Endothelial cell of umbilical vein (primary cell): ENCODE data around the gene EDEM1. TPM values are rescaled to one million over a fixed set of nuclear protein-coding genes. Genes with fewer than 3 reads are reported as not detected.

Experiments
- BruUV-seq: library from RNA; stranded (reverse); fragments of 400-500 nt; replicated peaks from 2 replicates; lab custom pipeline; 2021; lab: Mats Ljungman, UMichigan
- CTCF ChIA-PET: fragments of 300-600, 350-600 bp; sonication (Branson Sonifier 250); formaldehyde crosslinking; loops from one replicate; lab custom pipeline; 2021; ENCODE audit warnings: antibody characterized with exemption, inconsistent platforms; lab: Charles Lee
- POLR2A ChIA-PET: fragments of 300-600, 350-600 bp; sonication (Branson Sonifier 250); formaldehyde crosslinking; loops from one replicate; lab custom pipeline; 2021; ENCODE audit warnings: antibody characterized with exemption, inconsistent platforms; lab: Charles Lee
- DNase-seq: peaks from one replicate; pipeline ENCODE4 v3.0.0-alpha.2; 2011; ENCODE audit warnings: low read depth, low spot score
- FAIRE-seq: peaks from 2 replicates; lab custom pipeline; 2011; peaks lifted over from hg19 to GRCh38; lab: Jason Lieb, UNC
- H2AFZ ChIP-seq: 2 replicates; pipeline ENCODE4 v1.6.0; 2012; ENCODE audit warnings: low read depth, low read length, control low read depth, inconsistent platforms
- H3K27ac ChIP-seq: 2 replicates; pipeline ENCODE4 v1.5.1; 2011; ENCODE audit warnings: low read depth, mild to moderate bottlenecking, control low read depth, low read length, moderate library complexity; ENCODE audit not compliant: insufficient read depth
- H3K27me3 ChIP-seq, 2 experiments: 2 replicates each; pipeline versions ENCODE4 v1.6.0 to v1.6.1; 2011; ENCODE audit warnings: low read length in 2 of 2, mixed read lengths in 1 of 2; ENCODE audit not compliant: control insufficient read depth in 2 of 2, insufficient read depth in 2 of 2
- H3K36me3 ChIP-seq, 2 experiments: 2 replicates in 1 of 2; 3 replicates in 1 of 2; pipeline ENCODE4 v1.5.1; 2011; ENCODE audit warnings: low read length in 2 of 2, mild to moderate bottlenecking in 1 of 2, moderate library complexity in 1 of 2; ENCODE audit not compliant: control insufficient read depth in 2 of 2, insufficient read depth in 2 of 2; ENCODE audit errors: extremely low read depth in 1 of 2
- H3K4me1 ChIP-seq: 3 replicates; pipeline ENCODE4 v1.5.1; 2011; ENCODE audit warnings: mild to moderate bottlenecking, low read length; ENCODE audit not compliant: control insufficient read depth, insufficient read depth; ENCODE audit errors: extremely low read depth
- H3K4me2 ChIP-seq: 2 replicates; pipeline ENCODE4 v1.6.1; 2011; ENCODE audit warnings: low read length, control low read depth, mixed read lengths; ENCODE audit not compliant: insufficient read depth
- H3K4me3 ChIP-seq, 3 experiments: fragments of 200-600 bp in 1 of 3; sonication (generic), shearing (Covaris generic) in 1 of 3; replicated peaks in 1 of 3; 2 replicates each; pipeline ENCODE4 v1.5.1; 2011 to 2016; ENCODE audit warnings: control low read depth in 3 of 3, low read length in 3 of 3, mild to moderate bottlenecking in 2 of 3, inconsistent platforms in 1 of 3, low read depth in 1 of 3, moderate library complexity in 1 of 3; ENCODE audit not compliant: insufficient read depth in 1 of 3
- H3K79me2 ChIP-seq: 2 replicates; pipeline ENCODE4 v1.6.0; 2012; ENCODE audit warnings: low read length, inconsistent platforms; ENCODE audit not compliant: control insufficient read depth, insufficient read depth
- H3K9ac ChIP-seq: replicated peaks from 2 replicates; pipeline ENCODE3; 2011; ENCODE audit warnings: low read length, control low read depth; ENCODE audit not compliant: insufficient read depth; ENCODE audit errors: extremely low read depth
- H3K9me1 ChIP-seq: replicated peaks from 3 replicates; pipeline ENCODE4 v1.6.0; 2011; ENCODE audit warnings: mild to moderate bottlenecking, low read length; ENCODE audit not compliant: control insufficient read depth, insufficient read depth; ENCODE audit errors: extremely low read depth
- H3K9me3 ChIP-seq: replicated peaks from 2 replicates; pipeline ENCODE4 v1.5.1; 2012; ENCODE audit warnings: low read length, inconsistent platforms; ENCODE audit not compliant: control insufficient read depth, insufficient read depth
- H4K20me1 ChIP-seq: replicated peaks from 2 replicates; pipeline ENCODE3; 2011; ENCODE audit warnings: mild to moderate bottlenecking, low read length; ENCODE audit not compliant: control insufficient read depth, insufficient read depth; ENCODE audit errors: extremely low read depth
- CTCF ChIP-seq, 2 donors: IDR thresholded peaks; 1 replicate in 1 of 2; 2 replicates in 1 of 2; pipeline ENCODE4 v1.5.1; 2011; ENCODE audit warnings: low read length in 2 of 2, mild to moderate bottlenecking in 2 of 2, moderate library complexity in 2 of 2, control low read depth in 1 of 2, inconsistent platforms in 1 of 2, low read depth in 1 of 2; ENCODE audit not compliant: insufficient read depth in 1 of 2; ENCODE audit errors: extremely low read depth in 1 of 2
- FOS ChIP-seq: IDR thresholded peaks from 2 replicates; pipeline ENCODE4 v1.6.1; 2011; ENCODE audit warnings: mild to moderate bottlenecking, low read length, moderate library complexity, borderline replicate concordance; ENCODE audit not compliant: insufficient read depth
- GATA2 ChIP-seq: IDR thresholded peaks from 2 replicates; pipeline ENCODE4 v1.7.0; 2011; ENCODE audit warnings: low read depth, mild to moderate bottlenecking, moderate library complexity, mixed read lengths, low read length; ENCODE audit not compliant: insufficient read length, insufficient read depth
- JUN ChIP-seq: IDR thresholded peaks from 2 replicates; pipeline ENCODE4 v1.6.1; 2011; ENCODE audit warnings: borderline replicate concordance, low read depth; ENCODE audit not compliant: insufficient read length, insufficient read depth
- dilution Hi-C: fragments of 300-500 bp; cut with MboI; formaldehyde crosslinking; loops from one replicate; pipeline ENCODE4 v1.15.0; 2019; ENCODE audit warnings: low sequenced_read_pairs; ENCODE audit not compliant: extremely low pct_ligation_motif_present
- intact Hi-C: fragments of 100-400 bp; cut with micrococcal nuclease; formaldehyde crosslinking; loops from one replicate; pipeline ENCODE4 v1.10.0; 2022
- polyA plus RNA-seq, 4 experiments: library from polyadenylated mRNA; depleted of rRNA in 3 of 4; stranded (reverse) in 3 of 4; unstranded in 1 of 4; fragments of >200 nt; gene quantifications; 2 replicates each; pipeline versions ENCODE4 v1.2.1 to v1.2.3, GENCODE V29; 2011 to 2012; ENCODE audit warnings: missing spikeins in 1 of 4
- total RNA-seq: library from RNA; stranded (reverse); gene quantifications from 2 replicates; pipeline ENCODE4 v1.2.3, GENCODE V29; 2021

The EDEM1 gene
- total and polyA plus RNA-seq, 2 donors (not counting 3 experiments of a cell fraction or from before 2014, with no cell fraction given): 19.4 to 61.1 TPM

- Histone ChIP-seq H3K4me3 (no peak overlapping the region), H3K27me3 (no peaks in the 10 kb centered on the region), H3K9me1 (no peaks in the 10 kb centered on the region), H3K9me3 (no peaks in the 10 kb centered on the region), H4K20me1 (no peaks in the 10 kb centered on the region), H3K4me1 (no peaks in the 10 kb centered on the region), H3K4me2 (no peak overlapping the region), H3K27ac (no peak overlapping the region), H3K36me3 (no peaks in the 10 kb centered on the region), H3K79me2 (no peaks in the 10 kb centered on the region), H3K9ac (no peak overlapping the region), H2AFZ (no peak overlapping the region)
- dilution Hi-C loops (no loop called here), intact Hi-C loops (loop anchor here (2.0 kb wide), 2 partner anchors 1574 to 1918 kb away; no protein-coding TSS in a partner anchor)
- FAIRE-seq (peak; percentile 28), DNase-seq (peak; percentile 24)
- peak in 1 of 2 donors; percentile 17 for TF ChIP-seq CTCF (IDR thresholded peaks at IDR 0.05; ENCODE audit: extremely low read depth in 1 of 2, insufficient read depth in 1 of 2, low read depth in 1 of 2, low read length in 2 of 2)
- TF ChIP-seq GATA2: no peak
- TF ChIP-seq FOS: no peak
- BruUV-seq: no TSS peak
- POLR2A ChIA-PET: no interaction called here
- CTCF ChIA-PET: interaction anchor here (1.4 to 2.2 kb wide), 2 partner anchors 515 to 1918 kb away, joined by 3 to 6 read pairs; no protein-coding TSS in a partner anchor
Measured at GRCh38 chr3:5226783-5227182, 39.3 kb downstream of the EDEM1 start.

DNA sequence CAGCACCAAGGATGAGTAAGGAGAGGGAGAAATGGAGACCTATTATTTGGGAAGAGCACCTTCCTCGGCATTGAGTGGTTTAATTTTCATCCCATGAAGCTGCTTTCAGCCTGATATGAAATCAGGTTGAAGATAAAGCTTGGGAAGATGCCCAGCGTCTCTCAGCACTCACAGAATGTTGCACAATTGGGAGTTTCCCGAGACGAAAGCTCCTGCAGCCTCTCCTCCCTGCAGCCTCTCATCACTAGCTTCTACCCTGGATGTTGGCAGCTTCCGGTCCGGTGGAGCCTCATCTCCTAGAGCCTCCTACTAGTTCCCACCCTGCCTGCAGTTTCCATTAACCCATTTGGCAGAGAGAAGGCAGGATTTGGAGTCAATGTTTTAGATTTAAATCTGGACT, 40.3 kb downstream of the EDEM1 start:
- Histone ChIP-seq H2AFZ (no peak overlapping the region), H3K4me2 (no peak overlapping the region), H3K36me3 (no peaks in the 10 kb centered on the region), H3K9me1 (no peaks in the 10 kb centered on the region), H3K27ac (no peak overlapping the region), H3K4me3 (no peak overlapping the region), H4K20me1 (no peaks in the 10 kb centered on the region), H3K4me1 (no peaks in the 10 kb centered on the region), H3K79me2 (no peaks in the 10 kb centered on the region), H3K9ac (no peak overlapping the region), H3K9me3 (no peaks in the 10 kb centered on the region), H3K27me3 (no peaks in the 10 kb centered on the region)
- no TSS peak for BruUV-seq
- dilution Hi-C loops: no loop called here
- no peak for TF ChIP-seq JUN
- FAIRE-seq: no peak
- CTCF ChIA-PET: interaction anchor here (0.8 to 2.2 kb wide), 4 partner anchors 11 to 1917 kb away, joined by 3 to 6 read pairs (median 4); no protein-coding TSS in a partner anchor
- POLR2A ChIA-PET: no interaction called here
- DNase-seq: no peak
- intact Hi-C loops: loop anchor here (2.0 kb wide), 2 partner anchors 1573 to 1917 kb away; no protein-coding TSS in a partner anchor
